HepG2 (cell line): ENCODE data around the gene CATSPERD. TPM values are rescaled to one million over a fixed set of nuclear protein-coding genes. Genes with fewer than 3 reads are reported as not detected.

ENCODE experiments used
- ARNT2 ChIP-seq: sonication (generic); formaldehyde crosslinking; IDR thresholded peaks from 2 replicates; pipeline ENCODE4 v1.8.0; 2022; ENCODE audit warnings: mild to moderate bottlenecking, low read depth, missing genetic modification reagents, moderate library complexity
- BCL6 ChIP-seq: IDR thresholded peaks from 2 replicates; pipeline ENCODE4 v1.6.1; 2016; ENCODE audit warnings: missing genetic modification reagents, missing compliant biosample characterization
- ELF4 ChIP-seq: sonication (generic); formaldehyde crosslinking; IDR thresholded peaks from 2 replicates; pipeline ENCODE4 v1.5.0; 2020; ENCODE audit warnings: missing genetic modification reagents, mild to moderate bottlenecking, moderate library complexity, borderline replicate concordance
- FOXM1 ChIP-seq: sonication (generic); formaldehyde crosslinking; IDR thresholded peaks from 2 replicates; pipeline ENCODE4 v1.5.0; 2020; ENCODE audit warnings: missing genetic modification reagents
- GATAD1 ChIP-seq: IDR thresholded peaks from 2 replicates; pipeline ENCODE4 v1.6.1; 2016; ENCODE audit warnings: missing genetic modification reagents, missing compliant biosample characterization
- HNRNPLL ChIP-seq: fragments of 200-400 bp; formaldehyde crosslinking; IDR thresholded peaks from 2 replicates; pipeline ENCODE4 v1.6.1; 2017; ENCODE audit warnings: mild to moderate bottlenecking, low read depth, low read length; ENCODE audit not compliant: poor library complexity, severe bottlenecking
- MAFG ChIP-seq: sonication (generic); formaldehyde crosslinking; IDR thresholded peaks from 2 replicates; pipeline ENCODE4 v1.5.1; 2020; ENCODE audit warnings: mild to moderate bottlenecking, missing genetic modification reagents
- PHF5A ChIP-seq: IDR thresholded peaks from one replicate; pipeline ENCODE4 v1.6.1; 2018; ENCODE audit warnings: low read depth, missing genetic modification reagents; ENCODE audit not compliant: unreplicated experiment
- RBFOX2 ChIP-seq: fragments of 200-400 bp; formaldehyde crosslinking; IDR thresholded peaks from 2 replicates; pipeline ENCODE4 v1.6.1; 2017; ENCODE audit warnings: low read depth, mild to moderate bottlenecking, low read length
- SAP130 ChIP-seq: IDR thresholded peaks from 2 replicates; pipeline ENCODE4 v1.6.1; 2016; ENCODE audit warnings: low read depth
- ZBTB7B ChIP-seq: sonication (generic); formaldehyde crosslinking; IDR thresholded peaks from 2 replicates; pipeline ENCODE4 v1.4.0; 2020; ENCODE audit warnings: missing genetic modification reagents
- ZNF124 ChIP-seq: sonication (generic); formaldehyde crosslinking; IDR thresholded peaks from 2 replicates; pipeline ENCODE4 v1.4.0; 2020; ENCODE audit warnings: missing genetic modification reagents
- ZSCAN22 ChIP-seq: sonication (generic); formaldehyde crosslinking; IDR thresholded peaks from 2 replicates; pipeline ENCODE4 v1.4.0; 2020; ENCODE audit warnings: mild to moderate bottlenecking, missing genetic modification reagents
- ZSCAN30 ChIP-seq: sonication (generic); formaldehyde crosslinking; IDR thresholded peaks from 2 replicates; pipeline ENCODE4 v1.5.0; 2020; ENCODE audit warnings: mild to moderate bottlenecking, missing genetic modification reagents
- polyA plus RNA-seq, 8 experiments: library from polyadenylated mRNA; depleted of rRNA in 3 of 8; stranded (reverse) in 7 of 8; unstranded in 1 of 8; fragments of >200 nt; fragmentation: Illumina TruSeq in 4 of 8; extraction: Trizol in 4 of 8; gene quantifications; 2 replicates each; pipeline versions ENCODE4 v1.2.1 to v1.2.3, GENCODE V29; 2011 to 2016; ENCODE audit warnings: low read depth in 4 of 8, missing spikeins in 1 of 8, mixed read lengths in 1 of 8; ENCODE audit not compliant: insufficient read depth in 1 of 8
- total RNA-seq, 5 experiments: library from RNA; depleted of rRNA; stranded (reverse); fragments of >200 nt; fragmentation: Illumina TruSeq; extraction: Trizol; gene quantifications; 2 replicates each; pipeline ENCODE4 v1.2.3, GENCODE V29; 2016; ENCODE audit warnings: low read depth in 1 of 5
- TF ChIP-seq, protein P1 (sequence below): sonication (generic); formaldehyde crosslinking; IDR thresholded peaks from 2 replicates; pipeline ENCODE4 v1.4.0; 2020; ENCODE audit warnings: missing genetic modification reagents, mild to moderate bottlenecking, borderline replicate concordance
- TF ChIP-seq, protein P2 (sequence below): sonication (generic); formaldehyde crosslinking; IDR thresholded peaks from 2 replicates; pipeline ENCODE4 v1.4.0; 2020; ENCODE audit warnings: missing genetic modification reagents, borderline replicate concordance
- TF ChIP-seq, protein P3 (sequence below): sonication (generic); formaldehyde crosslinking; IDR thresholded peaks from 2 replicates; pipeline ENCODE4 v1.4.0; 2020; ENCODE audit warnings: low read depth, missing genetic modification reagents
- TF ChIP-seq, protein P4 (sequence below): sonication (generic); formaldehyde crosslinking; IDR thresholded peaks from 2 replicates; pipeline ENCODE4 v1.5.0; 2020; ENCODE audit warnings: mild to moderate bottlenecking, missing genetic modification reagents

The CATSPERD gene
- total and polyA plus RNA-seq, 2 of the 13 experiments (the other 11 are each of a cell fraction or from before 2014, with no cell fraction given) = 0.04 TPM; not detected in 1

DNA sequence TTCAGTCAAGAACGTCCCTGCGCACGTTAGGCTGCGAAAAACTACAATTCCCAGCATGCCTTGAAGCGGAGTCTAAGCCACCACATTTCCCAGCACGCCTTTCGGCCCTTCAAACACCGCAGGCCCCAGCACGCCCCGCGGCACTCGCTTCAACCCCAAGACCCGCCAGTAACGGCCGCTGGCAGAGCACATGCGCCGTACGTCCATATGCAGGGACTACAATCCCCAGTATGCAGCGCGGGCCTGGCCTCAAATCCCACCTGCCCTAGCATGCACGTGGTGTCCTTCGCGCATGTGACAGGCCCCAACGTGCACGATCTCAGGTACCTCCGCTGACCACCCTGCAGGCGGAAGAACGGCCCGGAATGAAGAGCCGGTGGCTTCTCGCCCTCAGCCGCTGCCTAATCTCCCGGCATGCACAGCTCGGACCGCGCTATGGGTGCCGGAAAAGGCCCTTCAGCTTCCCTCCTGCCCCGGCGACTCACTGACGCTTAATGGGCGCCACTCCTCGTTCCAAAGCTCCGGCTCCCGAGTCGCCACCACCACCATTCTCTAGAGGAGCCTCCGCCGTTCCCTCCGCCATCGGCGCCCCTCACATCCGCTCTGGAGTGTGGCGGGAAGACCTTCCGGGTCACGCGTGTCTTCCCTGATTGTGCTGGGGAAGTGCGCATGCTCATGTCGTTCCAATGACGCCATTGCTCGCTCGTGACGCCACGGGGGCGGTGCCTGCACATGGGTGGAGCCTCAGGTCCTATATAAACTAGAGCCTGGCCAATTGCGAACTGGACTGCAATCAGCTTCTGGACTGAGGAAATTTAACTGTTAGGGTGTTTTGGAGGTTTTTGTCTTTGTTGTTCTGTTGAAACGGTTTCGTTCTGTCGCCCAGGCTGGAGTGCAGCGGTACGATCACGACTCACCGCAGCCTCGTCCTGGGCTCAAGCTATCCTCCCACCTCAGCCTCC is 70.4 kb downstream of the CATSPERD start, which contains the start of gene DUS3L (continued):
- TF ChIP-seq, protein P1, sequence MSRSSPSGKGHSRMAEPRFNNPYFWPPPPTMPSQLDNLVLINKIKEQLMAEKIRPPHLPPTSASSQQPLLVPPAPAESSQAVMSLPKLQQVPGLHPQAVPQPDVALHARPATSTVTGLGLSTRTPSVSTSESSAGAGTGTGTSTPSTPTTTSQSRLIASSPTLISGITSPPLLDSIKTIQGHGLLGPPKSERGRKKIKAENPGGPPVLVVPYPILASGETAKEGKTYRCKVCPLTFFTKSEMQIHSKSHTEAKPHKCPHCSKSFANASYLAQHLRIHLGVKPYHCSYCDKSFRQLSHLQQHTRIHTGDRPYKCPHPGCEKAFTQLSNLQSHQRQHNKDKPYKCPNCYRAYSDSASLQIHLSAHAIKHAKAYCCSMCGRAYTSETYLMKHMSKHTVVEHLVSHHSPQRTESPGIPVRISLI = 0 out of 2 replicates have a peak, but pooled peaks have one; percentile 36
- TF ChIP-seq SAP130 (peak; percentile 99), RBFOX2 (peak; percentile 93), ARNT2 (peak; percentile 95), MAFG (CRISPR knock-in tag) (no peak), GATAD1 (peak; percentile 86), ZSCAN22 (CRISPR knock-in tag) (peak; percentile 98), ZSCAN30 (no peak), HNRNPLL (peak; percentile 89), PHF5A (CRISPR knock-in tag) (no peak), BCL6 (CRISPR knock-in tag) (peak; percentile 55), ZNF124 (CRISPR knock-in tag) (0 out of 2 replicates have a peak, but pooled peaks have one; percentile 26), FOXM1 (CRISPR knock-in tag) (0 out of 2 replicates have a peak, but pooled peaks have one; percentile 27), ELF4 (CRISPR knock-in tag) (peak; percentile 86; the same call in 1 of the 2 replicates), ZBTB7B (CRISPR knock-in tag) (peak; percentile 48)
- TF ChIP-seq, protein P2, sequence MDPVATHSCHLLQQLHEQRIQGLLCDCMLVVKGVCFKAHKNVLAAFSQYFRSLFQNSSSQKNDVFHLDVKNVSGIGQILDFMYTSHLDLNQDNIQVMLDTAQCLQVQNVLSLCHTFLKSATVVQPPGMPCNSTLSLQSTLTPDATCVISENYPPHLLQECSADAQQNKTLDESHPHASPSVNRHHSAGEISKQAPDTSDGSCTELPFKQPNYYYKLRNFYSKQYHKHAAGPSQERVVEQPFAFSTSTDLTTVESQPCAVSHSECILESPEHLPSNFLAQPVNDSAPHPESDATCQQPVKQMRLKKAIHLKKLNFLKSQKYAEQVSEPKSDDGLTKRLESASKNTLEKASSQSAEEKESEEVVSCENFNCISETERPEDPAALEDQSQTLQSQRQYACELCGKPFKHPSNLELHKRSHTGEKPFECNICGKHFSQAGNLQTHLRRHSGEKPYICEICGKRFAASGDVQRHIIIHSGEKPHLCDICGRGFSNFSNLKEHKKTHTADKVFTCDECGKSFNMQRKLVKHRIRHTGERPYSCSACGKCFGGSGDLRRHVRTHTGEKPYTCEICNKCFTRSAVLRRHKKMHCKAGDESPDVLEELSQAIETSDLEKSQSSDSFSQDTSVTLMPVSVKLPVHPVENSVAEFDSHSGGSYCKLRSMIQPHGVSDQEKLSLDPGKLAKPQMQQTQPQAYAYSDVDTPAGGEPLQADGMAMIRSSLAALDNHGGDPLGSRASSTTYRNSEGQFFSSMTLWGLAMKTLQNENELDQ = no peak
- TF ChIP-seq, protein P3, sequence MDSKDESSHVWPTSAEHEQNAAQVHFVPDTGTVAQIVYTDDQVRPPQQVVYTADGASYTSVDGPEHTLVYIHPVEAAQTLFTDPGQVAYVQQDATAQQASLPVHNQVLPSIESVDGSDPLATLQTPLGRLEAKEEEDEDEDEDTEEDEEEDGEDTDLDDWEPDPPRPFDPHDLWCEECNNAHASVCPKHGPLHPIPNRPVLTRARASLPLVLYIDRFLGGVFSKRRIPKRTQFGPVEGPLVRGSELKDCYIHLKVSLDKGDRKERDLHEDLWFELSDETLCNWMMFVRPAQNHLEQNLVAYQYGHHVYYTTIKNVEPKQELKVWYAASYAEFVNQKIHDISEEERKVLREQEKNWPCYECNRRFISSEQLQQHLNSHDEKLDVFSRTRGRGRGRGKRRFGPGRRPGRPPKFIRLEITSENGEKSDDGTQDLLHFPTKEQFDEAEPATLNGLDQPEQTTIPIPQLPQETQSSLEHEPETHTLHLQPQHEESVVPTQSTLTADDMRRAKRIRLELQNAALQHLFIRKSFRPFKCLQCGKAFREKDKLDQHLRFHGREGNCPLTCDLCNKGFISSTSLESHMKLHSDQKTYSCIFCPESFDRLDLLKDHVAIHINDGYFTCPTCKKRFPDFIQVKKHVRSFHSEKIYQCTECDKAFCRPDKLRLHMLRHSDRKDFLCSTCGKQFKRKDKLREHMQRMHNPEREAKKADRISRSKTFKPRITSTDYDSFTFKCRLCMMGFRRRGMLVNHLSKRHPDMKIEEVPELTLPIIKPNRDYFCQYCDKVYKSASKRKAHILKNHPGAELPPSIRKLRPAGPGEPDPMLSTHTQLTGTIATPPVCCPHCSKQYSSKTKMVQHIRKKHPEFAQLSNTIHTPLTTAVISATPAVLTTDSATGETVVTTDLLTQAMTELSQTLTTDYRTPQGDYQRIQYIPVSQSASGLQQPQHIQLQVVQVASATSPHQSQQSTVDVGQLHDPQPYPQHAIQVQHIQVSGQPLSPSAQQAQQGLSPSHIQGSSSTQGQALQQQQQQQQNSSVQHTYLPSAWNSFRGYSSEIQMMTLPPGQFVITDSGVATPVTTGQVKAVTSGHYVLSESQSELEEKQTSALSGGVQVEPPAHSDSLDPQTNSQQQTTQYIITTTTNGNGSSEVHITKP (CRISPR knock-in tag) = peak; percentile 43; the same call in 1 of the 2 replicates
- TF ChIP-seq, protein P4, sequence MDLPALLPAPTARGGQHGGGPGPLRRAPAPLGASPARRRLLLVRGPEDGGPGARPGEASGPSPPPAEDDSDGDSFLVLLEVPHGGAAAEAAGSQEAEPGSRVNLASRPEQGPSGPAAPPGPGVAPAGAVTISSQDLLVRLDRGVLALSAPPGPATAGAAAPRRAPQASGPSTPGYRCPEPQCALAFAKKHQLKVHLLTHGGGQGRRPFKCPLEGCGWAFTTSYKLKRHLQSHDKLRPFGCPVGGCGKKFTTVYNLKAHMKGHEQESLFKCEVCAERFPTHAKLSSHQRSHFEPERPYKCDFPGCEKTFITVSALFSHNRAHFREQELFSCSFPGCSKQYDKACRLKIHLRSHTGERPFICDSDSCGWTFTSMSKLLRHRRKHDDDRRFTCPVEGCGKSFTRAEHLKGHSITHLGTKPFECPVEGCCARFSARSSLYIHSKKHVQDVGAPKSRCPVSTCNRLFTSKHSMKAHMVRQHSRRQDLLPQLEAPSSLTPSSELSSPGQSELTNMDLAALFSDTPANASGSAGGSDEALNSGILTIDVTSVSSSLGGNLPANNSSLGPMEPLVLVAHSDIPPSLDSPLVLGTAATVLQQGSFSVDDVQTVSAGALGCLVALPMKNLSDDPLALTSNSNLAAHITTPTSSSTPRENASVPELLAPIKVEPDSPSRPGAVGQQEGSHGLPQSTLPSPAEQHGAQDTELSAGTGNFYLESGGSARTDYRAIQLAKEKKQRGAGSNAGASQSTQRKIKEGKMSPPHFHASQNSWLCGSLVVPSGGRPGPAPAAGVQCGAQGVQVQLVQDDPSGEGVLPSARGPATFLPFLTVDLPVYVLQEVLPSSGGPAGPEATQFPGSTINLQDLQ (CRISPR knock-in tag) = peak; percentile 78; the same call in 1 of the 2 replicates
